WTC11 (cell line): ENCODE results near the gene RABEP2. TPM values are rescaled to one million over a fixed set of nuclear protein-coding genes. Genes with fewer than 3 reads are reported as not detected.

Experiments
- AR ChIP-seq: fragments of 250-450 bp; sonication (Bioruptor Pico); IDR thresholded peaks from 2 replicates; pipeline ENCODE4 v1.9.0; 2021; ENCODE audit warnings: mild to moderate bottlenecking
- ATF2 ChIP-seq: sonication (generic); formaldehyde crosslinking; IDR thresholded peaks from 2 replicates; pipeline ENCODE4 v1.8.1; 2022; ENCODE audit warnings: low read depth, missing genetic modification reagents, borderline replicate concordance
- ATF6 ChIP-seq: sonication (generic); formaldehyde crosslinking; IDR thresholded peaks from 2 replicates; pipeline ENCODE4 v1.8.1; 2023; ENCODE audit warnings: mild to moderate bottlenecking, missing genetic modification reagents
- E2F5 ChIP-seq: sonication (generic); formaldehyde crosslinking; IDR thresholded peaks from 2 replicates; pipeline ENCODE4 v1.8.1; 2022; ENCODE audit warnings: mild to moderate bottlenecking, moderate library complexity, missing genetic modification reagents
- ELF4 ChIP-seq: sonication (generic); formaldehyde crosslinking; IDR thresholded peaks from 2 replicates; pipeline ENCODE4 v1.8.1; 2022; ENCODE audit warnings: low read depth, mild to moderate bottlenecking, moderate library complexity, missing genetic modification reagents
- ESRRA ChIP-seq: sonication (generic); formaldehyde crosslinking; IDR thresholded peaks from 2 replicates; pipeline ENCODE4 v1.8.1; 2022; ENCODE audit warnings: mild to moderate bottlenecking, missing genetic modification reagents, borderline replicate concordance
- FOXP4 ChIP-seq: sonication (generic); formaldehyde crosslinking; IDR thresholded peaks from 2 replicates; pipeline ENCODE4 v1.8.0; 2022; ENCODE audit warnings: mild to moderate bottlenecking, missing genetic modification reagents
- GRHL2 ChIP-seq: fragments of 250-450 bp; sonication (Bioruptor Pico); IDR thresholded peaks from 2 replicates; pipeline ENCODE4 v1.8.0; 2022; ENCODE audit warnings: mild to moderate bottlenecking, moderate library complexity; ENCODE audit not compliant: insufficient replicate concordance, severe bottlenecking
- GTF2I ChIP-seq: fragments of 250-450 bp; sonication (Bioruptor Pico); conservative IDR thresholded peaks from 2 replicates; pipeline ENCODE4 v1.4.0; 2021; ENCODE audit warnings: mild to moderate bottlenecking
- MYBL2 ChIP-seq: sonication (generic); formaldehyde crosslinking; IDR thresholded peaks from 2 replicates; pipeline ENCODE4 v1.8.1; 2023; ENCODE audit warnings: mild to moderate bottlenecking, moderate library complexity, missing genetic modification reagents
- NFYB ChIP-seq: sonication (generic); formaldehyde crosslinking; conservative IDR thresholded peaks from 2 replicates; pipeline ENCODE4 v1.8.0; 2022; ENCODE audit warnings: low read depth, missing genetic modification reagents
- OVOL2 ChIP-seq: fragments of 250-450 bp; sonication (Bioruptor Pico); IDR thresholded peaks from 2 replicates; pipeline ENCODE4 v1.9.0; 2021; ENCODE audit warnings: mild to moderate bottlenecking, borderline replicate concordance
- STAT6 ChIP-seq: sonication (generic); formaldehyde crosslinking; conservative IDR thresholded peaks from 2 replicates; pipeline ENCODE4 v1.8.1; 2023; ENCODE audit warnings: mild to moderate bottlenecking, low read depth, missing genetic modification reagents, moderate library complexity
- TP53 ChIP-seq: sonication (generic); formaldehyde crosslinking; IDR thresholded peaks from 2 replicates; pipeline ENCODE4 v1.8.1; 2023; ENCODE audit warnings: mild to moderate bottlenecking, missing genetic modification reagents
- USF1 ChIP-seq: sonication (generic); formaldehyde crosslinking; IDR thresholded peaks from 2 replicates; pipeline ENCODE4 v1.8.0; 2022; ENCODE audit warnings: mild to moderate bottlenecking, missing genetic modification reagents
- ZNF121 ChIP-seq: sonication (generic); formaldehyde crosslinking; IDR thresholded peaks from 2 replicates; pipeline ENCODE4 v1.8.0; 2023; ENCODE audit warnings: missing genetic modification reagents
- ZNF138 ChIP-seq: sonication (generic); formaldehyde crosslinking; conservative IDR thresholded peaks from 2 replicates; pipeline ENCODE4 v1.8.1; 2022; ENCODE audit warnings: mild to moderate bottlenecking, moderate library complexity, missing genetic modification reagents
- ZNF219 ChIP-seq: sonication (generic); formaldehyde crosslinking; IDR thresholded peaks from 2 replicates; pipeline ENCODE4 v1.8.0; 2023; ENCODE audit warnings: missing genetic modification reagents, mild to moderate bottlenecking, borderline replicate concordance
- ZNF263 ChIP-seq: sonication (generic); formaldehyde crosslinking; IDR thresholded peaks from 2 replicates; pipeline ENCODE4 v1.8.1; 2022; ENCODE audit warnings: low read depth, mild to moderate bottlenecking, moderate library complexity, missing genetic modification reagents
- ZNF512 ChIP-seq: sonication (generic); formaldehyde crosslinking; IDR thresholded peaks from 2 replicates; pipeline ENCODE4 v1.8.1; 2022; ENCODE audit warnings: missing genetic modification reagents, borderline replicate concordance
- ZNF671 ChIP-seq: fragments of 250-450 bp; sonication (Bioruptor Pico); IDR thresholded peaks from 2 replicates; pipeline ENCODE4 v1.8.0; 2021; ENCODE audit warnings: mild to moderate bottlenecking
- ZSCAN18 ChIP-seq: fragments of 250-450 bp; sonication (Bioruptor Pico); IDR thresholded peaks from 2 replicates; pipeline ENCODE4 v2.1.2; 2022; ENCODE audit warnings: mild to moderate bottlenecking, moderate library complexity
- total RNA-seq: library from RNA; stranded (reverse); gene quantifications from 3 replicates; pipeline ENCODE4 v1.2.3, GENCODE V29; 2021

The RABEP2 gene
- total RNA-seq, 1 experiment from 2014 or later = 24.0 TPM

GRCh38 chr16:28974437-28975157 is 49.6 kb upstream of the RABEP2 start, which contains the start of gene SPNS1 (continued):
- TF ChIP-seq GRHL2 (no peak), ELF4 (CRISPR knock-in tag) (no peak), E2F5 (CRISPR knock-in tag) (peak; percentile 87; the same call in 1 of the 2 replicates), ZNF138 (CRISPR knock-in tag) (no peak), ZNF263 (no peak), ZNF219 (no peak), ATF2 (CRISPR knock-in tag) (no peak), STAT6 (CRISPR knock-in tag) (no peak), AR (CRISPR knock-in tag) (no peak), ZNF121 (CRISPR knock-in tag) (no peak), ZSCAN18 (no peak), MYBL2 (CRISPR knock-in tag) (peak; percentile 76), ESRRA (CRISPR knock-in tag) (no peak; the same call in 1 of the 2 replicates), OVOL2 (CRISPR knock-in tag) (no peak), TP53 (CRISPR knock-in tag) (no peak), ZNF512 (CRISPR knock-in tag) (no peak), ATF6 (CRISPR knock-in tag) (no peak), USF1 (CRISPR knock-in tag) (peak; percentile 100), GTF2I (CRISPR knock-in tag) (no peak), NFYB (CRISPR knock-in tag) (no peak), FOXP4 (CRISPR knock-in tag) (peak; percentile 58; the same call in 1 of the 2 replicates), ZNF671 (CRISPR knock-in tag) (no peak)
